HG03432 (cell line): Measurements from ENCODE around the gene CPVL.

ENCODE experiments used
- ATAC-seq: cut with Tn5 transposase; IDR thresholded peaks from one replicate; pipeline ENCODE4 v1.9.1; 2021; ENCODE audit warnings: mild to moderate bottlenecking, moderate library complexity; ENCODE audit not compliant: unreplicated experiment

CPVL gene

DNA sequence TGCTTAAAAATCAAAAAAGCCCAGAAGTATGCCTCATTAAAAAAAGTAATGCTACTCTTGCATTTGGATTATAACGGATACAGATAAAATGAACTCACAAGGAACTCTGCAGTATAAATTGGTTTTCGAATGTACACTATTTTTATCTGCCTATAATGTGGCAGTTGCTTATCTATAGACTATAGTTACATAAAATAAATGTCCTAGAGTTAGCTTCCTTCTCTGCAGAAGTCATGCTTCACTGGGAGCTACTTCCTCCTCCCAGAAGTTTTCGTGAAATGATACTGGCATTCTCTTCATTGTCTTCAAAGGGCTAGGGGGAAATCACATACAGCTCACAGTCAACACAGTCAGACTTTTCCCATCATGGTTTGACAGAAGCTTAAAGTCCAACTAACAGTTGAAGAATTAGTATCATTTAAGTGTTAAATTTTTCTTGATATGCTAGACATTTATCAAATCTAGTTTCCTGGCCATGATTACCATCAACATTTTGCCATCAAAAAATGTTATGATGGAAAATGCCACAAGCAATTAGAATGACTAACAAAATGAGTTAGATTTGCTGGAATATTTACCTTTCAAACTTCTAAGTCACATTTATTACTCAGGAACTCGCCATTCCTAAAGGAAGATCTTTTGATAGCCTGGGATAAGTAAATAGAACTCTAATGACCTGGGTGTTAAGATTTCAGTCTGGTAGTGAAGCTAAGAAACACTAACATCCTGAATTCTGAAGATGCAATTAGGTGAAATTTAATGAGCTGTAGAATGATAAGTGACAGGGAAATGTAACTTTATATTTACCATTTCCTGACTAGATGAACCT, 100.9 kb downstream of the CPVL start:
- ATAC-seq = no peak

DNA sequence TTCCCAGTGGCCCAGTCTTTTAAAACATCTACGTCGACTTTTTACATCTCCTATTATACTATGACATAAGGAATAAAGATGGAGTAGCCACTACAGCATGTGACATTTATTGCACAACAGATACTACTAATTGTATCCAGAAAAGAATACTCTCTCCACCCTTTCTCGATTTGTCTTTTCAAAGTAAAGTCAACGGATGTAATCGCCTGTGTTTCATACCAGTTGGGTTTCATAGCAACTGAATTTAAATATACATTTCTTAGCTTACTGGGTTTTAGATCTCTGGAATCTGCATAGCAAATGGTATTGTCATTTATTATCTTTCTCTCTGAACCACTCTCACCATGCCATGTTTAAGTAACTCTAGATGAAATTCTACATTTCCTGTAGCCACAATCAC, 101.8 kb downstream of the CPVL start:
- no peak for ATAC-seq

DNA sequence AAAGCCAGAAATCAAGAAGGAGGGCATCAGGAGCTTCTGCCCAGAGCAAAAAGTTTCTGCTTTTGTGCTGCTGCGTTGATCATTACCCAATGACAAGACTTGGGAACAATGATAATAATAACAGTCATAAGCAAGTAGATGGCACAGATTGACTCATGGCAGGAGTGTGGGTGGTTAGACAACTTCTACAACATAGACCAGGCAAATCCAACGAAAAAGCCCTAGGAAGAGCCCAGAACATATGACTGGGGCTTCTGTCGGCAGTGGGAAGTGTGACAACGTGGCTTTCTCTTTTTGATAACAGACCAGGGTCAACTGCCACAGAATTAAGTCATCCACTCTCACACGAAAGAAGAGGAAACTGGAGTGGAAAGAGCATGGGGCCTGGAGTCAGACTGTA, 102.8 kb downstream of the CPVL start:
- no peak for ATAC-seq

DNA sequence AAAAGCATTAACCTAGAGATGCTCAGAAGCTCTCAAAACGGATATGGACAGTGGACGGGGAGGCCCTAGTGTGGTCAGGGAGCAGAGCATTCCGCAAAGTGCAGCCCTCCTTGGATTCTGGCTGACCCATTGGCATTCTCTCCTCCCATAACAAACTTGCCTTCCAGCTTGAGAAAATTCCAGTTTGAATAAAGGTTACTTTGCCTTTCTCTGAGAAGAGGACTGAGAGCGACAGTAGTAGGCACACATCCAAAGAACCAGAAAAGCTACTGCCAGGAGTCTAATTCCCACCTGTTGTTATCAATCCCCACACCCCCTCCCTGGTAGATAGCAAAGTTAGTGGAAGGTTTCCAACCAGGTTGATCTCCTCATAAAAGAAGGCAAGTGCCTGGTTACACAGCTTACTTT, 103.5 kb downstream of the CPVL start:
- ATAC-seq = no peak

DNA sequence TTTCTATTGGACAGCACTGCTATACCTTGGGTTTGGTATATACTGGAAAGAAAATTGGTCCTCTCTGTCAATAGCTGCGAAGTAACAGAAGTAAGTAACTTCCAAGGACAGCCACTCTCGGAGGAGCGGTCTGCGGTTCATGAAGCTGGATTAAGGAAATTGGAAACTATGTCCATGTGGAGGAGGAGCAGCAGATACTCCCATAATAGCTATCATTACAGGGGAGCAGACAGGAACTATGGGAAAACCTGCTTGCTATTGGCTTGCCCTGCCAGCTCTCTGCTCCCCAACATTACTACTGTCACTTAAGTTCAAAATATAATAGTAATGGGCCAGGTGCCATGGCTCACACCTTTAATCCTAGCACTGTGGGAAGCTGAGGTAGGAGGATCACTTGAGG, 104.3 kb downstream of the CPVL start:
- ATAC-seq = no peak

DNA sequence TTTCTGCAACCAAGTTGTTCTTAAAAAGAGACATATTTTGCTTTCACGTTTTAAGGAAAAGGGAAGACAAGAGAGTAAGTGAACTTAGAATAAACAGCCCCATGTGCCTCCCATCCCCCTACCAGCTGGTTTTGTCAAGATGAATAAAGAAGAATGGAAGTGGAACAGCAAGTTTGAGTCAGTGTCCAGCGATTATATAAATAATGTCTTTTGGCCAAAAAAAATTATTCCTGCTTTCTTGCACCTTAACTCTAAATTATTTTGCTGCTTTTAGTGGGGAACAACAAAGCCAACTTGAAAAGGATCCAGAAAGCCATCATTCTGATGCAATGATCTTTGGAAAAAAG, 105.8 kb downstream of the CPVL start:
- no peak for ATAC-seq

DNA sequence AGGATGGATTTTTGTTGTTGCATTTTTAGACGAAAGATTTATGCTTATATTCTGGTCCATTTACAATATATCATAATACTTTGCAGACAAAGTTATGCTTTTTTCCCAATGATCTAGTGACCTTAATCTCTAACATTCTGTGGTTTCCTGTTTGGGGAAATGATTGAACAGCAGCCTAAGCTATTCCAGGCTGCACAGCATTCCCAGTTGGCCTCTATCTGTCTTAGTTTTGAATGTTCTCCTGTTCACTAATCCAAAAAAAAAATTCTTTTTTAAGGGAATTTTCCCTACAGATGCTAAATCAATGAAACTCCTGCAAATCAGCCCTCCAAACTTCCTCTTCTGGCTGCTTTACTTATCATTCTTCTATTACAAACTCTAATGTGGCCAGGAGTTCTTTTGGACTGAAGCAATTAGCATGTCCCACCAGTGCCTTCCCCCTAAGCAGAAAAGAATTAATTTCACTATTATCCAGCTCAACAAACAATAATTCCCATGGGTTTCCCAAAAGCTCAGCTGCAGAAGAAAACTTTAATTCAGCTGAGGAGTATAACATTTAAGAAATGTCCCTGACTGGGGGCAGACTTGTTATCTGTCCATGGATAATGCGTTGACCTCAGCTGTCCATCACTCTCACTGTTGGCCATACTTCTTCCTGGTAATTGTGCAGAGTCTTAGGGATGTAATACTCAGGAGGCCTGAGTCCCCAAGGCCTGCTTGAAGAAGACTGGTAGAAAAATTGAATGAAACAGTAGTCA, 106.3 kb downstream of the CPVL start:
- ATAC-seq = no peak

DNA sequence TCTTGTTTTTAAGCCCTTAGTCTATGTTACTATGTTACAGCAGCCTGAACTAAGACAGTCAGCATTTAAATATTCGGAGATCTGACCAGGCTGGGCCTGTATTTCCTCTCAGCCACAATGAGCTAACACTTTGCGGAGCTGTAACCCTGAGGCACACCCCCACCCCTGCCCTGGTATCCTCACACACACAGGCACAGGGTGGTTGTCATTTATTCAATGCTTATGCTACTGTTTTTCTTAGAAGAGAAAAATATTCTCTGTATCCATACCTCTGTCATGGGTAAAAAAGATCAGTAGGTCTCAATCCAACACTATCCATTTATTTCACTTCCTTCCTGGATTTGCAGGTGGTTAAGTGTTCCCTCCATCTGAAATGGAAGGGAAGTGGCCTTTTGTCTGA, 107.9 kb downstream of the CPVL start:
- ATAC-seq = no peak

DNA sequence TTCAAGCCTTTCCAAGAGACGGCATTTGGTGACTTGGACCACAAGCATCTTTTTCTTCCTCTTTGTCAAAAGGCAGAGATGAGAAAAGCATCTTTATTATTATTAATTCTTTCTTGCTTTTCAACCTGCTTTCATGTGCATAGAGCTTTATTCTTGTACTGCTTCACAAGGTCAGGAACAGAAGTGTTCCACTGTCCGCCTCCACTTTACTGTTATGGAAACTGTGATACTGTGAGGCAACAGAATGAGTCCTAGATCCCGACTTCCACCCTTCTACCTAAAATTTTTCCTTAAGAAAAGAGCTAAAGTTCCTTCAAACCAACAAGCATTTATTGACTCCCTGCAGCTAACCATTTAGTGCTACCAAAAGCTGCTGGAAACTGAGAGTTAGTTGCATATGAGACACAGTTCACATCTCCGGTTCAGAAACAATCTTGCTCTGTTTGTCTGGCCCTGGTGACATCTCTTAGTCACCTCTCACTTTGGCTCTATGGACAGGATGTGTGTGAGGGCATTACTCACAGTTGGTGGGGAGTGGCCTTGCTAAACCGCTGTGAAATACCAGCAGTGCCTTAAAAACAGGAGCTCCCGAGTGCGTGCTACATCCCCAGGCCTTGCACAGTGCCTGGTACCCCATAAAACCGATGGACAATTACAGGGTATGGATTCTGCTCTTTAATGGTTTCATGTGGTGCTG, 111.1 kb downstream of the CPVL start:
- no peak for ATAC-seq

DNA sequence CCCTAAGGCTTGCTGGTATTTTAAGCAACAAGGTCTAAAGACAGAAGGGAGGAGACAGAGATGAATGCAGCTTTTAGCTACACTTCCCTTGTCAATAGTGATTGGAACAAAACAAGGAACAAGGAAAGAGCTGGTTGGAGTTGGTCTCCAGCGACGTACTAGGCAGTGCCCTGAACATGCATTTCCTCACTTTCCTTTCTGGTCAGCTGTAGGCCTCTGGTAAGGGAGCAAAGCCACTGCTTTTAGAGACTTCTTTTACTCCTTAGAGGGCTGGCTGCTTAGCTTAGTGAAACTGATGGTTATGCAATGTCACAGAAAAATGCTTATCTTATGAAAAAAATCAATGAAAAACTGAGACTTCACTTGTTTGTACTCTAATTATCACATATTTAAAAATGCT, 112.8 kb downstream of the CPVL start:
- ATAC-seq = no peak

DNA sequence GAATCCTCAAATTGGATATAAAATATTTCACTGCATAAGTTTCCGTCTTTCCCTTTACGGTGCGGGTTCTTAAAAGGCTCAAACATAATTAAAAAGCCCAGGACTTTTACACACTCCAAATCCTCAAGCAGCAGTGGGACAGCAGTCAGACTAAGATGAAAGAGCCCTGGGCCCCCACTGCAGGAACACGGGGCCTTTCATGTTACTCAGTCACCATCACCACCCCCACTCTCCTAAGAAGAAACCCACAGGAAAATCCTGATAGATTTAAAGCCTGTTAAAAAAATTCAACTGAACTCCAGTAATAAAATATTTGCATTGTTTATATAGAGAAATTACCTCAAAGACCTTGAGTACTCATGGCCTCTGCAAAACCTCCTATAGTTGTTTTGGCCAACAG, 114.2 kb downstream of the CPVL start:
- no peak for ATAC-seq

DNA sequence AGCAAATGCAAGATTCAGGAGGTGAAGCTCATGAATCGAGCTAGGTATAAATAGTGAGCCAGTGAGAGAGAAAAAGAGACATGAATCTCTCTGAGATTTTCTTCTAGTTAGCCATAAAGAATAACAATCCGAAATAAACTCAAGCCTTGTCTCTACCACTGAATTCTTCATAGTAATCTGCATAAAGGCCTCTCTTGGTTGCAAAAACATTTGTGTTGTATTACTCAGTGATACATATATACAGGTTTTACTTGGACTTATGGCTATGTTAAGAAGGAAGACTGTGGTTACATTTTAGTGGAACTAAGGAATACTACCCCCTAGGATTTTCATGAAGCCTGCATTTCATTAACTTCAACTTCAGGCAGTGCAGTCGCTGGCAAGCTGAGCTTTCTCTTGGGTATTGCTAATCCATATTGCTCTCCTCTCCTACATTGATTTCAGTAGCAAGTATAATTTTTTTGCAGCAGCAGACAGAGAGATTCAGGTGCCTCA, 115.5 kb downstream of the CPVL start:
- no peak for ATAC-seq

DNA sequence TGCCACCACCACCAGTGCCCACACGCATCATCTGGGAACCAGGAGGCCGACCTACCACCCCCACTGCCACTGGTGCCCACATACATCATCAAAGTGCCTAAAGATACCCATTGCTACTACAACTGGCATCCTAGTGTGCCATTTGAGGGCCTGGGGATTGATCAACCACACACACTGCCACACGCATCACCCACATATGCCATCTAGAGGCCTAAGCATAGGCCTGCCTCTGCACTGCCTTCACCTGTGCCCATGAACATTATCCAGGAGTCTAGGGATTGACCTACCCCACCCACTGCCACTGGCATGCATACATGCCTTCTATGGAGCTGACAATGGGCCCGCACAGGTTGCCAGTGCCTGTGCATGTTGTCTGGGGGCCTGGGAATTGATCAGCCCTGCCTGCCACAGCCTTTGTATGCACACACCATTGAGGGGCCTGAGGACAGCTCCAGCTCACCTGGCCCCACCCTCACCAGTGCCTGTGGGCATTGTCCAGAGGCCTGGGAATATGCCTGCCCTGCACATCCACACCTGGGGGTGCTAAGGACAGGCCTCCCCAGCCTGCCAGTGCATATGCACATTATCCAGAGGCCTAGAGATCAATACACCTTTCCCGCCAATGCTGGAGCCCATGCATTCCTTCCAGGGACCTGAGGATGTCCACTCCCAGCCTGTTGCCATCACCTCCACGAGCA, 123.9 kb downstream of the CPVL start:
- no peak for ATAC-seq

DNA sequence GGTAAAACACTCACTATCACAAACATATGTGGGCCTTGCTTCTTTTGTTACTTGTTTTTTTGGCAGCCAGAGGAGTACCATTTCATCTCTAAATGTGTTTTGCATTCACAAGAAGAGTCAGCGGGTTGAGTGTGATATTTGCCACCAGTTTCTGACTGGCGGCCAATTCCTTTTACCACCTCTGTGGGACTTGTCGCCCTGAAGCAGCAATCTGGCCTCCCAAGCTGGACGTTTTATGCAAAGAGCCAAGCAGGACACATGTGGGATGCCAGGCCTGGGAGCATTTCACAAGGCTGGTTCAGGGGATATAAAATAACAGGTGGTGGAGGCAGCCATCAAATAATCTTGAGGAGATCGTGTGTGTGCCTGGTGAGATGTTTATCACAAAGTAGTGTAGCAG, 126.4 kb downstream of the CPVL start:
- no peak for ATAC-seq

DNA sequence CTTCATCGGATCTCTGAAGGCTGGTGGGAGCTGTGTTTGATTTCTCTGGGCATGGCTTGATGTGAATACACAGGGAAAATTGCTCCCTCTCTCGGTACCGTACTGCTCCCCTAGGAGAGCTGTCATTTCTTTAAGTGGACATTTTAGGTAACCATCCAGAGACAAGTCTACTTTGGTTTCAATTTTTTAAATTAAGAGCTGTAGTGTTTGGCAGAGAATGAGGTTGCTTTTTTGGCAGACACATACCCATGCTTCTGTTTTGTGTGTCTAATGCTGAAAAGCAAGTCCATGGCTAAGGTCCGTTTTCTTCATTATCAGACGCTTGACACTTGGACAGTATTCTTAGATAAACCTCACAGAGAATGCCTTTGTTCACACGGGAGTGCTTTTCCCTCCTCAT, 127.0 kb downstream of the CPVL start:
- no peak for ATAC-seq

DNA sequence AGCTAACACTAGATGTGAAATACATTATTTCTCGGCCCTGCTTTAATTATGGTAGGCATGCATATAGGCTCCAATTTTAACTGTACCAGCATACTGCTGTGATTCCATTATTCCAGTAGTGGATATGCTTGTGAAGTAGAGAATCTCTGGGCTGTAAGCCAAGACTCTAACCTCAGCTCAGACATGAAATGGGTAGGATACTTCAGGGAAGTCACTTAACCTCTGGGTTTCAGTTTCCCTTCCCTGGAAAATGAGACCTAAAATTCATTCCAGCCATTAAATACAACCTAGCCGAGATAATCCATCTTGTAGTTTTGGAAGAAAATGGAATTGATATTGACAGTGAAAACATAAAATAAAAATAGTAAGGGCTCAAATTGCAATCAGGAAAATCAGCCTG, 128.6 kb downstream of the CPVL start:
- no peak for ATAC-seq

DNA sequence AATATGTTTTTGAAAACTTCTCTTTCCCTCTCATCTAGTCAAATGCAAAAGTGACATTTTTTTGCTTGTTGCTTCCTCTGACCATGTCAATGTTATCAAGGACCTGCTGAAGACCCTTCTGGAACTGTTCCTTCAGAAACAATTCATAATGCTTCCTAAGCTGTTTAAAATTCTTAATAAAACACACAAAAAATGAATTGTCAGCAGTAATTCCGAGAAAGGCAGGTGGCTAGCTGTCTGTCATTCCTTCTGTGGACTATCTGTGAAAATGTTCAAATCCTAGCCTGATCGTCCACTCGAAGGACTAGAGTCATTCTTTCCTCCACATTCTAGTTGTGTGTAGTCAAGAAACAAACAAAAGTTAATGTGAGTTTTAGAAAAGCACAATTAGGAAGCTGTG, 131.6 kb downstream of the CPVL start:
- no peak for ATAC-seq

DNA sequence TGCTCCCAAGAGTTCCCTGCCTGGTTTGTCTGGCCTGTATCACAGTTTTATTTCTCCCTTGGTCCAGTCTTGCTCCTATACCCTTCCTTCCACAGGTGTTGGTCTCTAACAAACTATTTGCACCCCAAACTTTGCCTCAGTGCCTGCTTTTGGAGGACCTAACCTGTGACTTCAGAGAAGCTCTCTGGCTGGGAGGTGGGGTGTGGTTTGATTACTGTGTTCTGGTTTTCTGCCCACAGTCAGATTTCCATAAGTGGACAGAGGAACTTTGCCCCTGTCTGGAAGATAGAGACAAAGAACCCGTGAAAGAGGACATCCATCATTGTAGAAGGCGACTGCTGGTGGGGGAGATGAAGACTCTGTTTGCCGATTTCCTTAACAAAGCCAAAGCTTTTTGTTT, 132.4 kb downstream of the CPVL start:
- ATAC-seq = no peak

DNA sequence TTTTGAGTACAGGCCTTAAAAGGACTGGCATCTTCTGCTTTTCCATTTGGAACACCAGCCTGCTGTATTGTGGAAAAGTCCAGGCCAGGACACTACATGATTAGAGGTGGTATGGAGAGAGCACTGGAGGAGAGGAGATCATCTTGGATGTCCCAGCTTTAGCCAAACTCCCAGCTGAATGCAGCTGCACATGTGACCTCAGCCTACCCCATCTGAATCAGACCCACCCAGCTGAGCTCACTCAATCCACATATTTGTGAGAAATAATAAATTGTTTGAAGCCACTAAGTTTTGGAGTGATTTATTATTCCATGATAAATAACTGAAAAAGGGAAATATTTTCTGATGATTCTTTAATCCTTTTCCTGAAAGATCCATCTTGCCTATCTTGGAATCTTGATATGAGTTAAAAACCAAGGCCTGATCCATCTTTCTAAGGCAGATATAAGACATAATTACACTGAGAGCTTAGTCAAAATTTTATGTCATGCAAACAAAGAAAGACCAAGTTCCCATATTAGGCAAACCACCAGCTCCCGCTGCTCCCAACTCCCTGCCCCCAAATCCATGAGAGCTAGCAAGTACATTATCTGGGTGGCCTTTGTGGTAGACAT, 133.1 kb downstream of the CPVL start:
- ATAC-seq = no peak

DNA sequence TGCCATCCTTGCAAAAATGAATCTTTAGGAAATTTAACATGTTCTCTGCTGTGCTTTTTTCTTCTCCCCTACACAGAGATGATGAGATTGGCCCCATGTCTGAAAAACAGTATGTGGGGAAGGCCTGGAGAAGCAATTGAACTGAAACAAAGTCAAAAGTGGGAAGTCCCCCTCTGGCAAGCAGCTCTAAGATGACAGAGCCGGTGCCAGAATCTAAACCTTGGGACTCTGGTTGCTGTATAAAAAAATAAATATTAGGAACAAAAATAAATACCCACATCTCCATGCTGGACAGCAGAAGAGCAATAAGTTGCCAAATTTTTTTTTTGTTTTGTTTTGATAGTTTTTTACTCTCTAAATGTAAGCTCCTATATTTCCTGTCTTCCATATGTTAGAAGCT, 136.4 kb downstream of the CPVL start:
- ATAC-seq = no peak

DNA sequence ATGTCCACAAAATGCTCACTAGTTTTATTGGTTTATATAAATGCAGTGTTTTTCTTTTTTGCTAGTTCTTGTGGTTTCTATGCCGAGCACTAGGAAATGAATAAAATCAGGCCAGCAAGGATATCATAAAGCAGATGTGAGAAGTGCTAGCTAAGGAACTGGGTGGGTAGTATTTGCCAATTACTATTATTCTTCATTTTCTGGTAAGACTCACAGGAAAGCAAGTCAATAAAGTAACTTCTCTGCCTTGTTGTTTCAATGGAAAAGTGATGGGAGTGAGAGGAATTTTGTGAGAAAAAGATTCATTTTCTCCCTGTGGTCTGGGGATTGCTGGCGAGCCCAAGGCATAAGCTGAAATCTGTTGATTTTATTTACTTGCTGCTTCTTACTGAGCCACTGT, 137.7 kb downstream of the CPVL start:
- no peak for ATAC-seq
